Stomach smooth muscle (tissue), 2 donors: ENCODE results near the gene MPRIP.

ENCODE experiments used
- H3K27ac ChIP-seq: one replicate; pipeline ENCODE4 v1.7.0; 2013; ENCODE audit warnings: mild to moderate bottlenecking, low read length, inconsistent platforms
- H3K27me3 ChIP-seq, 2 donors: one replicate each; pipeline ENCODE4 v1.7.0; 2013; ENCODE audit warnings: low read length in 2 of 2; ENCODE audit not compliant: insufficient read depth in 2 of 2, control insufficient read depth in 1 of 2
- H3K36me3 ChIP-seq, 2 donors: one replicate each; pipeline ENCODE4 v1.7.0; 2013; ENCODE audit warnings: low read length in 2 of 2; ENCODE audit not compliant: control insufficient read depth in 2 of 2, insufficient read depth in 2 of 2
- H3K4me1 ChIP-seq: one replicate; pipeline ENCODE4 v1.7.0; 2013; ENCODE audit warnings: low read length; ENCODE audit not compliant: control insufficient read depth, insufficient read depth
- H3K4me3 ChIP-seq, 2 donors: one replicate each; pipeline ENCODE4 v1.7.0; 2013; ENCODE audit warnings: low read length in 2 of 2
- H3K9ac ChIP-seq, 2 donors: one replicate each; pipeline ENCODE4 v1.7.0; 2013; ENCODE audit warnings: low read length in 2 of 2, mild to moderate bottlenecking in 1 of 2
- H3K9me3 ChIP-seq, 2 donors: one replicate each; pipeline ENCODE4 v1.7.0; 2013; ENCODE audit warnings: low read length in 2 of 2; ENCODE audit not compliant: control insufficient read depth in 2 of 2
- donor health status: healthy.
- donor health status: Pancreatic carcinoma.

The MPRIP gene

DNA sequence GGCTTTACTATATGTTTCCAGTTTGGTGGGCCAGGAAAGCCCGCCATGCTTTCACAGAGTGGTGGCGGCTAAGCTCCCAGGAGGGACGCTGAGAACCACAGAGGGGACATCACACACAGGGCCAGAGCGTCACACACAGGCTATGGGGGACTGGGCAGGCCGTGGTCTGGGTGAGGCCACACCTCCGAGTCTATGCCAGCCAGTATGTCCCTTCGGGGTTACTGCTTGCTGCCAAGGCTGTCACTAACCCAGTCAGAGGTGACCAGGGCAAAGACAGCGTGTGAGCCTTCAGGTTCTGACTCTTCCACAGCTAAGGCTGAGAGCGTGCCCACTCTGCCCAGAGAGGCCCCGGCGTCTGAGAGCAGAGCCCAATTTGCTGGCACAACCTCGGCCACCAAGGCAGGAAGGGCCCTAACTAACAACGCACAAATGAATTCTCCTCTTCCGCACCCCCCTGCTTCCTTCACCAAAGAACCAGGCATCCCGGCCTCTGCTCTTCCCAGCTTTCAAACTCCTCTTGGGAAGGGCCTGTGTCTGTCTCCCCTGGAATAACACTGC is 161.0 kb downstream of the MPRIP start:
- H3K9me3 ChIP-seq: no peaks in the 10 kb centered on the region
- H3K9ac ChIP-seq: peak overlapping the region; percentile 21 to 57
- H3K4me3 ChIP-seq: peak overlapping the region in 1 of 2 donors; percentile 80
- H3K4me1 ChIP-seq: peaks cover 73% of the 10 kb centered on the region
- H3K36me3 ChIP-seq: peaks cover 3 to 4% of the 10 kb centered on the region in 2 donors
- no peaks in the 10 kb centered on the region for H3K27me3 ChIP-seq
- H3K27ac ChIP-seq: peak overlapping the region; percentile 88

DNA sequence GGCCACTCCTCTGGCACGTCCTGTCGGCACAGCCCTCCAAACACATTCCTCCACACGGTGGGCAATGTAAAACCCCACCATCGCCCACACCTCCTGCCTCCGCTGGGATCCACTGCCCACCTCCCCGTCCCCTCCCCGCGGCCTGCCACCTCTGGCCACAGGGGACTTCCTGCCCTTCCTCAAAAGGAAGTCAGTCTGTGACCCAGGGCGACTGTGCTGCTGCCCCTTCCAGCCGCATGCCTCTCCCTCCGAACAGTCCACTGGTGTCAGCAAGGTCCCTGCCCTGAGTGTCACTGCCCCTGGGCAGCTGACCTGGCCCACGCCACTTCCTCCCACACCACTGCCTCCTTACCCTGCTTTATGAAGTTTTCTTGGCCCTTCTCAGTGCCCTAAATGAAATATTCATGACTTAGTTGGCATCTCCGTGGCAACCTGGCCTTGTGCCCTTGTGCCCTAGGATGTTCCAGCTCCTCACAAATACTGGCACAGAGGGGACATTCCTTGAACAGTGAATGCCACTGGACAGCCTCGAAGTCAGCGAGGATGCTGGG is 161.9 kb downstream of the MPRIP start:
- peak overlapping the region; percentile 88 for H3K27ac ChIP-seq
- H3K9me3 ChIP-seq: no peaks in the 10 kb centered on the region
- peaks cover 3 to 4% of the 10 kb centered on the region in 2 donors for H3K36me3 ChIP-seq
- peak overlapping the region; percentile 80 to 84 for H3K4me3 ChIP-seq
- peak overlapping the region; percentile 21 to 57 for H3K9ac ChIP-seq
- peaks cover 73% of the 10 kb centered on the region for H3K4me1 ChIP-seq
- H3K27me3 ChIP-seq: no peaks in the 10 kb centered on the region

DNA sequence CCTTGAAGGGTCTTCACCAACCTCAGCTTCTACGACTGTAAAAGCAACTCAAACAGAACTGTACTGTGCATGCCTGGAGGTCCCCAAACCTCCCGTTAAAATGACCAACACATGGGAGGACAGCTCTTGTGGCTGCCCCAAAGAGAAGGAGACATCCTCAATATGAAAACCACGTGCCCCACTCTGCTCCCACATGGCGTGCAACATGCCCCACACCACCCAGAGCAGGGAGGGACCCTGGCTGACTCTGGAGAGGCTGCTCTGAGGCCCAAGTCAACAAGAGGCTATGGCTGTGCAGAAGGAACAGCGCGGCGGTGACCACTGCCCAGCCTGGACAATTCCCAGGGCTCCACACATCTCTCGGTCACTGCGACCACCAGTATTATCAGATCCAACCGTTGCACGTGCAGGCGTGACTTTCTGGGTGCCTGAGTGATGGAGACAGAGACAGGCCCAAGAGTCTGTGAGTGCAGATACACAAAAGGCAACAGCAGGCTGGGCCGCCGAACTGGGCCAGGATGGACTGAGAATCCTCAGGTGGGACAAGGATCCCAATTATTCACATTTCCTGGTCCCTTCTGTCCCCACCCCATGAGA is 162.5 kb downstream of the MPRIP start:
- Histone ChIP-seq H3K27ac (peak overlapping the region; percentile 88), H3K27me3 (no peaks in the 10 kb centered on the region), H3K36me3 (peaks cover 3 to 4% of the 10 kb centered on the region in 2 donors), H3K4me3 (peak overlapping the region; percentile 80 to 84), H3K4me1 (peaks cover 73% of the 10 kb centered on the region), H3K9ac (peak overlapping the region; percentile 66 to 74), H3K9me3 (no peaks in the 10 kb centered on the region)

- Histone ChIP-seq H3K36me3 (peaks cover 3 to 4% of the 10 kb centered on the region in 2 donors), H3K27ac (peak overlapping the region; percentile 88), H3K4me3 (peak overlapping the region; percentile 80 to 84), H3K4me1 (peaks cover 65% of the 10 kb centered on the region), H3K27me3 (no peaks in the 10 kb centered on the region), H3K9ac (peak overlapping the region; percentile 68 to 74), H3K9me3 (no peaks in the 10 kb centered on the region)
Measured at GRCh38 chr17:17205368-17206123, 163.3 kb downstream of the MPRIP start.

DNA sequence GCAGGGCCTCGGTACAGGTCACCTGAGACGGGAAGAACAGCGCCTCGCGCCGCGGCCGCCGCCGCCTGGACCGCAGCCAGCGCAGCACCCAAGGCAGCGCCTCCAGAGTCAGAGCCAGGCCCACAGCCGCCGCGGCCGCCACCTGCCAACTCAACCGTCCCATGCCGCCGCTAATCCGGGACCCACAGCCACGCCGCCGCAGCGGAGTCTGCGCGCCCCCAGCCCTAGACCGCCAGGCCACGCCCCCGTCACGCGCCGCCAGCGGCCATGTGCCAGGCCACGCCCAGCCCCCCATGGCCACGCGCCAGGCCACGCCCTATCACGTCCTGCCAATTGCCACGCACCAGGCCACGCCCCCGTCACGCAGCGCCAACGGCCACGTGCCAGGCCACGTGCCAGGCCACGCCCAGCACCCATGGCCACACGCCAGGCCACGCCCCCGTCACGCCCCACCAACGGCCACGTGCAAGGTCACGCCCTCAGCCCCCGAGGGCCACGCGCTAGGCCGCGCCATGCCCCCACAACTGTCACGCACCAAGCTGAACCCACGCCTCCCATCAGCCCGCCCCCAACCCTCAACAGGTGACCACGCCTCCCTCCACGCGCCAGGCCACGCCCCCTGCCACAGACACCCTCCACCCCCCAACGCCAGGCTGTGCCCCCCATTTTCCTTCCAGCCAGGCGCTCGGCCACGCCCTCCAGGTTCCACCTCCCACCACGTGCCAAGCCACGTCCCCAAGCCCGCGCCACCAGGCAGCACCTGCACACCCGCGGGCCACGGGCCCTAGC is 164.1 kb downstream of the MPRIP start, which contains the start of gene PLD6:
Gene PLD6 (minus strand): TSS at position 210 of the 789 bp plus-strand sequence. CDS start 47 bp downstream, at position 163.
- Histone ChIP-seq H3K9ac (peak within 1 kb of the TSS; percentile 68 to 74), H3K4me3 (peak within 1 kb of the TSS; percentile 80 to 84)

GRCh38 chr17:17206913-17207335 is 164.7 kb downstream of the MPRIP start:
- Histone ChIP-seq H3K27ac (peak overlapping the region; percentile 88), H3K27me3 (no peaks in the 10 kb centered on the region), H3K36me3 (peaks cover 3 to 7% of the 10 kb centered on the region in 2 donors), H3K4me1 (peaks cover 52% of the 10 kb centered on the region), H3K9me3 (no peaks in the 10 kb centered on the region), H3K4me3 (peak overlapping the region; percentile 16 to 80), H3K9ac (peak overlapping the region in 1 of 2 donors; percentile 27)

More for the DNA sequence above, 164.1 kb downstream of the MPRIP start, which contains the start of gene PLD6:
- H3K4me1 ChIP-seq: peaks cover 57% of the 10 kb centered on the region
- H3K9me3 ChIP-seq: no peaks in the 10 kb centered on the region
- H3K36me3 ChIP-seq: peaks cover 3 to 6% of the 10 kb centered on the region in 2 donors
- H3K27ac ChIP-seq: peak within 1 kb of the TSS; percentile 88
- H3K27me3 ChIP-seq: no peaks in the 10 kb centered on the region

DNA sequence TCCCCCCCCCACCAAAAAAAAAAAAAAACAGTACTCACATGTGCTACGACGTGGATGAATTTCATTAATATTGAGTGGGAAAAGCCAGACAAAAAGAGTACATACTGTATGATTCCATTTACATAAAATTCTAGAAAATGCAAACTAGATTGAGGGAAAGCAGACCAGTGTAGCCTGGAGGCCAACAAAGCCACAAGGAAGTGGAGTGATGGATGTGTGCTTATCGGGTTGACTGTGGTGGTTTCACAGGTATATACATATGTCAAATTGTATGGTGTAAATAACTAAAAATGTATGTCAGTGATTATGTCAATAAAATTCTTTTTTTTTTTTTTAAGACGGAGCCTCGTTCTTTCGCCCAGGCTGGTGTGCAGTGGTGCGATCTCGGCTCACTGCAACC is 165.7 kb downstream of the MPRIP start:
- Histone ChIP-seq H3K27me3 (no peaks in the 10 kb centered on the region), H3K36me3 (peaks cover 3 to 7% of the 10 kb centered on the region in 2 donors), H3K27ac (no peak overlapping the region), H3K9me3 (no peaks in the 10 kb centered on the region), H3K4me1 (peaks cover 41% of the 10 kb centered on the region), H3K9ac (no peak overlapping the region), H3K4me3 (no peak overlapping the region)

GRCh38 chr17:17213775-17214174 is 171.5 kb downstream of the MPRIP start:
- Histone ChIP-seq H3K9me3 (no peaks in the 10 kb centered on the region), H3K27me3 (no peaks in the 10 kb centered on the region), H3K4me1 (no peaks in the 10 kb centered on the region), H3K36me3 (peaks cover 47 to 51% of the 10 kb centered on the region in 2 donors), H3K4me3 (no peak overlapping the region), H3K9ac (no peak overlapping the region), H3K27ac (no peak overlapping the region)

GRCh38 chr17:17214646-17215436 is 172.6 kb downstream of the MPRIP start:
- no peaks in the 10 kb centered on the region for H3K27me3 ChIP-seq
- peaks cover 54 to 55% of the 10 kb centered on the region in 2 donors for H3K36me3 ChIP-seq
- H3K4me1 ChIP-seq: no peaks in the 10 kb centered on the region
- H3K9me3 ChIP-seq: no peaks in the 10 kb centered on the region
- no peak overlapping the region for H3K4me3 ChIP-seq
- no peak overlapping the region for H3K9ac ChIP-seq
- H3K27ac ChIP-seq: no peak overlapping the region
